H9 (cell line): ENCODE data around the gene PCGF5. TPM values are rescaled to one million over a fixed set of nuclear protein-coding genes. Genes with fewer than 3 reads are reported as not detected.

Experiments
- DNase-seq: peaks from one replicate; pipeline ENCODE4 v3.0.0-alpha.2; 2017
- H2AFZ ChIP-seq: one replicate; pipeline ENCODE4 v1.6.1; 2013; ENCODE audit warnings: mild to moderate bottlenecking, low read length, control low read depth, moderate library complexity
- H2AK5ac ChIP-seq: 2 replicates; pipeline ENCODE4 v1.6.1; 2013; ENCODE audit warnings: low read length, control low read depth, mixed read lengths; ENCODE audit not compliant: insufficient read length
- H2BK120ac ChIP-seq: one replicate; pipeline ENCODE4 v1.6.1; 2013; ENCODE audit warnings: low read depth, mild to moderate bottlenecking, low read length, control low read depth, inconsistent platforms; ENCODE audit not compliant: poor library complexity, severe bottlenecking
- H2BK12ac ChIP-seq: 2 replicates; pipeline ENCODE4 v1.6.1; 2013; ENCODE audit warnings: low read length, control low read depth, mixed read lengths, low read depth; ENCODE audit not compliant: insufficient read length
- H2BK15ac ChIP-seq: 2 replicates; pipeline ENCODE4 v1.6.1; 2013; ENCODE audit warnings: low read depth, low read length, control low read depth
- H2BK20ac ChIP-seq: one replicate; pipeline ENCODE4 v1.6.1; 2013; ENCODE audit warnings: low read depth, mild to moderate bottlenecking, low read length, control low read depth, inconsistent platforms; ENCODE audit not compliant: poor library complexity, severe bottlenecking
- H2BK5ac ChIP-seq: 2 replicates; pipeline ENCODE4 v1.6.1; 2013; ENCODE audit warnings: low read length, control low read depth, mixed read lengths; ENCODE audit not compliant: insufficient read length
- H3K14ac ChIP-seq: 2 replicates; pipeline ENCODE4 v1.6.1; 2013; ENCODE audit warnings: low read length, control low read depth; ENCODE audit not compliant: insufficient read depth
- H3K18ac ChIP-seq: 2 replicates; pipeline ENCODE4 v1.6.1; 2013; ENCODE audit warnings: low read depth, mild to moderate bottlenecking, mixed read lengths, low read length, control low read depth; ENCODE audit not compliant: insufficient read length
- H3K23ac ChIP-seq: 2 replicates; pipeline ENCODE4 v1.6.1; 2013; ENCODE audit warnings: low read length, control low read depth, mixed read lengths, low read depth; ENCODE audit not compliant: insufficient read length
- H3K23me2 ChIP-seq: 2 replicates; pipeline ENCODE4 v1.6.1; 2013; ENCODE audit warnings: low read depth, mild to moderate bottlenecking, mixed read lengths, low read length, control low read depth; ENCODE audit not compliant: insufficient read length, poor library complexity, severe bottlenecking
- H3K27ac ChIP-seq: 2 replicates; pipeline ENCODE4 v1.5.1; 2013; ENCODE audit warnings: low read length, control low read depth, mixed read lengths, low read depth; ENCODE audit not compliant: insufficient read length
- H3K27me3 ChIP-seq: 2 replicates; pipeline ENCODE4 v1.6.1; 2013; ENCODE audit warnings: low read length, control low read depth, inconsistent platforms; ENCODE audit not compliant: insufficient read depth
- H3K4ac ChIP-seq: 2 replicates; pipeline ENCODE4 v1.6.1; 2013; ENCODE audit warnings: low read depth, mild to moderate bottlenecking, control low read depth, inconsistent platforms, low read length, moderate library complexity
- H3K4me1 ChIP-seq: 2 replicates; pipeline ENCODE4 v1.6.1; 2013; ENCODE audit warnings: low read length, control low read depth, inconsistent platforms; ENCODE audit not compliant: insufficient read depth
- H3K4me2 ChIP-seq: 2 replicates; pipeline ENCODE4 v1.6.1; 2013; ENCODE audit warnings: low read length, control low read depth, mixed read lengths; ENCODE audit not compliant: insufficient read length, insufficient read depth
- H3K56ac ChIP-seq: 2 replicates; pipeline ENCODE4 v1.6.1; 2013; ENCODE audit warnings: low read depth, mild to moderate bottlenecking, mixed read lengths, low read length, control low read depth; ENCODE audit not compliant: insufficient read length
- H3K79me1 ChIP-seq: 2 replicates; pipeline ENCODE4 v1.6.1; 2013; ENCODE audit warnings: low read depth, mild to moderate bottlenecking, moderate library complexity, low read length, control low read depth, inconsistent platforms; ENCODE audit not compliant: insufficient read depth, poor library complexity, severe bottlenecking
- H3K79me2 ChIP-seq: 2 replicates; pipeline ENCODE4 v1.6.1; 2013; ENCODE audit warnings: low read length, control low read depth, inconsistent platforms; ENCODE audit not compliant: insufficient read depth
- H3K9ac ChIP-seq: 2 replicates; pipeline ENCODE4 v1.6.1; 2013; ENCODE audit warnings: low read length, control low read depth, mixed read lengths; ENCODE audit not compliant: insufficient read length; ENCODE audit errors: extremely low read depth
- H3K9me3 ChIP-seq: one replicate; pipeline ENCODE4 v1.6.1; 2013; ENCODE audit warnings: low read depth, low read length, inconsistent platforms; ENCODE audit not compliant: control insufficient read depth
- H3T11ph ChIP-seq: one replicate; pipeline ENCODE4 v1.6.1; 2013; ENCODE audit warnings: mild to moderate bottlenecking, low read length, control low read depth, inconsistent platforms
- H4K20me1 ChIP-seq: one replicate; pipeline ENCODE4 v1.6.1; 2013; ENCODE audit not compliant: control insufficient read depth, insufficient read length, insufficient read depth
- H4K5ac ChIP-seq: 2 replicates; pipeline ENCODE4 v1.6.1; 2013; ENCODE audit warnings: low read depth, mild to moderate bottlenecking, mixed read lengths, low read length, control low read depth; ENCODE audit not compliant: insufficient read length
- H4K8ac ChIP-seq: replicated peaks from 2 replicates; pipeline ENCODE4 v1.6.1; 2013; ENCODE audit warnings: low read length, control low read depth, mixed read lengths, low read depth; ENCODE audit not compliant: insufficient read length
- H4K91ac ChIP-seq: 2 replicates; pipeline ENCODE4 v1.6.1; 2013; ENCODE audit warnings: low read depth, mild to moderate bottlenecking, moderate library complexity, mixed read lengths, low read length, control low read depth; ENCODE audit not compliant: insufficient read length
- H3K27ac Mint-ChIP-seq, 3 experiments: 2 replicates in 2 of 3; 3 replicates in 1 of 3; pipeline ENCODE4 v1.8.0; 2020 to 2021; ENCODE audit warnings: mixed read lengths in 3 of 3, mild to moderate bottlenecking in 1 of 3, moderate library complexity in 1 of 3
- H3K27me3 Mint-ChIP-seq: 2 replicates; pipeline ENCODE4 v1.8.0; 2021; ENCODE audit warnings: low read depth, mild to moderate bottlenecking, moderate library complexity, mixed read lengths
- H3K36me3 Mint-ChIP-seq, 3 experiments: 2 replicates in 2 of 3; 3 replicates in 1 of 3; pipeline ENCODE4 v1.8.0; 2020 to 2021; ENCODE audit warnings: low read depth in 3 of 3, mixed read lengths in 3 of 3; ENCODE audit not compliant: insufficient read depth in 1 of 3
- H3K4me1 Mint-ChIP-seq, 2 experiments: 2 replicates each; pipeline ENCODE4 v1.8.0; 2020; ENCODE audit warnings: mixed read lengths in 2 of 2
- H3K4me3 Mint-ChIP-seq, 2 experiments: 2 replicates in 1 of 2; 3 replicates in 1 of 2; pipeline ENCODE4 v1.8.0; 2020 to 2021; ENCODE audit warnings: mild to moderate bottlenecking in 2 of 2, mixed read lengths in 2 of 2, moderate library complexity in 1 of 2
- H3K9me3 Mint-ChIP-seq, 2 experiments: 2 replicates in 1 of 2; 3 replicates in 1 of 2; pipeline ENCODE4 v1.8.0; 2020; ENCODE audit warnings: mild to moderate bottlenecking in 2 of 2, mixed read lengths in 2 of 2, moderate library complexity in 1 of 2
- CTCF ChIP-seq: fragments of 200-600 bp; sonication (generic); conservative IDR thresholded peaks from 3 replicates; pipeline ENCODE4 v1.8.0; 2021; ENCODE audit warnings: antibody characterized with exemption, mild to moderate bottlenecking
- total RNA-seq: library from RNA; stranded (reverse); gene quantifications from 2 replicates; pipeline ENCODE4 v1.2.1, GENCODE V29; 2021

PCGF5 gene
- total RNA-seq, 1 experiment from 2014 or later: 6.9 TPM

GRCh38 chr10:91311601-91312381, 91.3 kb downstream of the PCGF5 start:
- Histone ChIP-seq H3K56ac (no peak overlapping the region), H2AK5ac (no peak overlapping the region), H3K79me2 (no peaks in the 10 kb centered on the region), H3K4me1 (no peaks in the 10 kb centered on the region), H2AFZ (no peak overlapping the region), H3K23me2 (no peaks in the 10 kb centered on the region), H4K5ac (no peak overlapping the region), H3K4ac (no peak overlapping the region), H2BK15ac (no peak overlapping the region), H3K9me3 (no peaks in the 10 kb centered on the region), H3K14ac (no peak overlapping the region), H3K23ac (no peak overlapping the region), H3T11ph (no peak overlapping the region), H2BK20ac (no peak overlapping the region), H3K27ac (no peak overlapping the region), H2BK5ac (no peak overlapping the region), H2BK120ac (no peak overlapping the region), H2BK12ac (no peak overlapping the region), H4K91ac (no peak overlapping the region), H3K18ac (no peak overlapping the region), H4K20me1 (no peaks in the 10 kb centered on the region), H4K8ac (no peak overlapping the region), H3K27me3 (no peaks in the 10 kb centered on the region), H3K4me2 (no peak overlapping the region), H3K79me1 (no peaks in the 10 kb centered on the region), H3K9ac (no peak overlapping the region)
- Mint-ChIP-seq H3K9me3 (no peaks in the 10 kb centered on the region), H3K36me3 (no peaks in the 10 kb centered on the region), H3K4me3 (no peak overlapping the region), H3K27ac (no peak overlapping the region), H3K27me3 (peaks cover 13% of the 10 kb centered on the region), H3K4me1 (no peaks in the 10 kb centered on the region)
- DNase-seq: no peak
- no peak for TF ChIP-seq CTCF
